ENCODE data around the gene ANGPT4.

Gene ANGPT4

DNA sequence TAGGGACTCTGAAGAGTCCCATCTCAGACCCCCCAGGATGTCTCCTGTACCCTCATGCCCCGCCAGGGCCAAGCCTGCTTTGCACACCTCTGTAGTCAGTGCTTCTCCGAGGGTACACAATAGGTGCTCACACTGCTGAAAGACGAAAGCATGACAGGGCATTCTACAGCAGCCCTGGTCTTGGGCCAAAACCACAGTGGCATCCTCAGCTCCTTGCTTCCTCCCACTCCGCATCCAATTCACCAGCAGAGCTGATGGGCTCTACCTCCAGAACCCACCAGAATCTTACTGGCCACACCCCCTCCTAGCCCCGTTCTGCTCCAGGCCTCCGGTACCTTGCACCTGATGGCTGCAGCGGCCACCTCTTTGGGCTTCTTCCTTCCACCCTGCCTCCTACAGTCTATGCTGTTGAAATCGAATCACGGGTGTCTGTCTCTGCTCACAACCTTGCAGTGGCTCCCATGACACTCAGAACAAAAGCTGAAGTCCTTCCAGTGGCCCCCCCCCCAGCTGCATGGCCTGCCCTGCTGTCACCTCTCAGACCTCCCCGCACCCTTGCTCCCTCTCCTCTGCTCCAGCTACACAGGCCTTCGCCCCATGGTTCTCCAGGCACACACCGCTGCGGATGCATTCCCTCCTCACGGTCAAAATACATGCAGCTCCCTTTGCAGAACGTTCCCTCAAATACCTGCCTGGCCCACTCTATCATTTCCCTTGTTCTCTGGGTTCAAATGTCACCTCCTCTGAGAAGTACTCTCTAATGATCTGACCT is 1.2 kb downstream of the ANGPT4 start:
- no peaks in the 10 kb centered on the region for H3K9me3 Mint-ChIP-seq
- H3K36me3 Mint-ChIP-seq (ENCODE audit: low read depth) = no peaks in the 10 kb centered on the region
- TF ChIP-seq, protein P1, sequence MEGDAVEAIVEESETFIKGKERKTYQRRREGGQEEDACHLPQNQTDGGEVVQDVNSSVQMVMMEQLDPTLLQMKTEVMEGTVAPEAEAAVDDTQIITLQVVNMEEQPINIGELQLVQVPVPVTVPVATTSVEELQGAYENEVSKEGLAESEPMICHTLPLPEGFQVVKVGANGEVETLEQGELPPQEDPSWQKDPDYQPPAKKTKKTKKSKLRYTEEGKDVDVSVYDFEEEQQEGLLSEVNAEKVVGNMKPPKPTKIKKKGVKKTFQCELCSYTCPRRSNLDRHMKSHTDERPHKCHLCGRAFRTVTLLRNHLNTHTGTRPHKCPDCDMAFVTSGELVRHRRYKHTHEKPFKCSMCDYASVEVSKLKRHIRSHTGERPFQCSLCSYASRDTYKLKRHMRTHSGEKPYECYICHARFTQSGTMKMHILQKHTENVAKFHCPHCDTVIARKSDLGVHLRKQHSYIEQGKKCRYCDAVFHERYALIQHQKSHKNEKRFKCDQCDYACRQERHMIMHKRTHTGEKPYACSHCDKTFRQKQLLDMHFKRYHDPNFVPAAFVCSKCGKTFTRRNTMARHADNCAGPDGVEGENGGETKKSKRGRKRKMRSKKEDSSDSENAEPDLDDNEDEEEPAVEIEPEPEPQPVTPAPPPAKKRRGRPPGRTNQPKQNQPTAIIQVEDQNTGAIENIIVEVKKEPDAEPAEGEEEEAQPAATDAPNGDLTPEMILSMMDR (IDR thresholded peaks at IDR 0.05) = no peak
- no peak overlapping the region for H3K4me3 Mint-ChIP-seq
- no peak overlapping the region for H3K27ac Mint-ChIP-seq
- peaks cover 8% of the 10 kb centered on the region for H3K27me3 Mint-ChIP-seq (ENCODE audit: low read depth, poor library complexity)
- no peak for DNase-seq
- H3K4me1 Mint-ChIP-seq = peaks cover 83% of the 10 kb centered on the region

DNA sequence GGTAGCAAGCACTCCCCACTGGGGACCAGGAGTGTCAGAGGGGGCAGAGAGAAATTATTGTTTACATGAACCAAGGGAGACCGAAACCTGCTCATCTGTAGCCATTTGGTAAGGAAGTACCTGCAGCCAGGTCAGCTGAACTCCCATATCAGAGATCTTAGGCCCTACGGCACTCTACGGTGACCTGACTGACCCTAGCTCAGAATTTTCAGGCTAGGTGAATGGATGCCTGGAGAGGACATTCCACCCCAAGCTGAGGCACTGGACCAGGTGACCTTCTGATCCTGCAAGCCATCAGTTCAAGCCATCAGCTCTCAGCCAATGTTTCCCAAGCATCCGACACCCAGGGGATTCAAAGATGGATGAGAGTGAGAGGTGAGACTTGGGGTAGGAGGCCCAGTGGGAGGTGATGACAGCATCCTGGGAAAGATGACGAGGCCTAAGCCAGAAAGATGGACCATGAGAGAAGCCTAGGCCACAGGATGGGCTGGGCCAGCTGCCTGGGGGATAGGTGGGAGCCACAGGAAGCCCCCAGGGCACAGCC is 2.8 kb downstream of the ANGPT4 start:
- TF ChIP-seq, protein P1 (IDR thresholded peaks at IDR 0.05) = no peak
- H3K4me1 Mint-ChIP-seq = peaks cover 76% of the 10 kb centered on the region
- no peak overlapping the region for H3K4me3 Mint-ChIP-seq
- DNase-seq = no peak
- H3K36me3 Mint-ChIP-seq (ENCODE audit: low read depth) = no peaks in the 10 kb centered on the region
- H3K27me3 Mint-ChIP-seq (ENCODE audit: low read depth, poor library complexity) = peaks cover 11% of the 10 kb centered on the region
- H3K9me3 Mint-ChIP-seq = no peaks in the 10 kb centered on the region
- no peak overlapping the region for H3K27ac Mint-ChIP-seq

DNA sequence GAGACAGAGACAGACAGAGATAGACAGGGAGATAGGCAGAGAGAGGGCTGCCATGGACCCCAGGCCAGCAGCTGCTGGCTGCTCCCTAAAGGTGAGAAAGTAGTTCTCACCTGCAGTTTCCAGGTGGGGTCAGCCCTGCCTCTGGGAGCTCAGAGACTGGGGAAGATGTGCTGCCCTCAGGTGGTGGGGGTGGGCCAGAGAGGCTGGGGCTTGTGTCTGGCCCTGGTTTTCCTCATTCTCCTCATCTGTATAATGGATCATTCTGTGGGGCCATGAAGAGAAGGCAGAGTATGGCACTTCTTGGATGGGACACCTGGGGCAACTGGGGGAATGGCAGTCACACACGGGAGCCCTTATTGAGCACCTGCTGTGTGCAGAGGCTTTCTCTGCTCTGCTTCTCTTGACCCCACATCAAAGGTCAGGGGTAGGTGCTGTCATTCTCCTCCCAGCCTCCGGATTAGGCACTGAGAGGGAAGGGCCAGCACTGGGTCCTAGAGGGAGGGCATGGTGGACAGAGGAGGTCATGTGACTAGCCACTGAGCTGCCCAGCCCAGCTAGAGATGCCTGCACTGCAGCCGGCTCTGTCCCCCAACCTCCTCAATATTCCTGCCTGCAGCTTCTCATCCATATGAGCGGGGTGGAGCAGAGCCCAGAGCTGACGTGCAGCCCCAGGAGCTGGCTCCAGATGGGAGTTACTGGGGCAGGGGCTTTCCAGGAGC is 4.1 kb downstream of the ANGPT4 start:
- Mint-ChIP-seq H3K9me3 (no peaks in the 10 kb centered on the region), H3K36me3 (ENCODE audit: low read depth) (no peaks in the 10 kb centered on the region), H3K4me1 (peaks cover 63% of the 10 kb centered on the region), H3K27ac (no peak overlapping the region), H3K4me3 (no peak overlapping the region), H3K27me3 (ENCODE audit: low read depth, poor library complexity) (peaks cover 7% of the 10 kb centered on the region)
- TF ChIP-seq, protein P1 (IDR thresholded peaks at IDR 0.05) = no peak
- DNase-seq = no peak

DNA sequence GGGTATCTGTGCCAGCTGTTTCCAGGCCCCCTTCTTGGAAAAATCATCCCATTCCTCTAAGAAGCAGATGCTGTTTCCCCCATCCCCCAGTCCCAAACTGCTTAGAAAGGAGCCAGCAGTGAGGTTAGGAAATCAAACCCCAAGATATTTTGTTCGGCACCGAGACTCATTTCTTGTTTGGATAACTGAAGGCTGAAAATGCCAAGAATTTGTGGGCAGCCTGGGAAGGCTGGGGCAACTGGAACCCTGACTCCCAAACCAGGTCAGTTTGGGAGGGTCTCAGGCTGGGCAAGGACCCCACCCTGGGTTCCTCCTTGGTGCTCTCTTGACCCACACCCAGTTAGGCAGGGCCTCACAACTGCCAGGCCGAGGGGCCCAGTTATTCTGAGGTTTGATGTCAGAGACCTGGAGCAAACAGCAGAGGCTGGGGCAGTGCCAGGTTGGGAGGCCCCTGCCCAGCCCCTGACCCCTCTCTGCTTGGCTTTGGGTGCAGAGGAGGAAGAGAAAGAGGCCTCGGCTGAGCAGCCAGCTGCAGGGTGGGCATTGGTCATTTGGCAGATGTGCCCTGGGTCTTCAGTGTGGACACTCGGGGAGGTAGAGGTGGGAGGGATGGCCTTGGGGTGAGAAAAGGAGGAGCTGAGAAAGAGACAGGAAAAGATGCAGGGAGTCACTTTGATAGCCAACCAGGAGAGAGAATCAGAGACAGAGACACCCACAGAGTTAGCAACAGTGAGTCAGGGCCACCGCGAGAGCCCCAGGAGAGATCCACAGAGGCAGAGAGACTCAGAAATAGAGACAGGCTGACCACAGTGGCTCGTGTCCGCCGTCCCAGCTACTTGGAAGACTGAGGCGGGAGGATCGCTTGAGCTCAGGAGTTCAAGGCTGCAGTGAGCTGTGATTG is 5.0 kb downstream of the ANGPT4 start:
- H3K4me1 Mint-ChIP-seq = peaks cover 62% of the 10 kb centered on the region
- H3K4me3 Mint-ChIP-seq = no peak overlapping the region
- H3K27me3 Mint-ChIP-seq (ENCODE audit: low read depth, poor library complexity) = peaks cover 7% of the 10 kb centered on the region
- H3K9me3 Mint-ChIP-seq = no peaks in the 10 kb centered on the region
- no peak for DNase-seq
- peak overlapping the region; percentile 96 for H3K27ac Mint-ChIP-seq
- no peaks in the 10 kb centered on the region for H3K36me3 Mint-ChIP-seq (ENCODE audit: low read depth)
- TF ChIP-seq, protein P1 (IDR thresholded peaks at IDR 0.05) = no peak

DNA sequence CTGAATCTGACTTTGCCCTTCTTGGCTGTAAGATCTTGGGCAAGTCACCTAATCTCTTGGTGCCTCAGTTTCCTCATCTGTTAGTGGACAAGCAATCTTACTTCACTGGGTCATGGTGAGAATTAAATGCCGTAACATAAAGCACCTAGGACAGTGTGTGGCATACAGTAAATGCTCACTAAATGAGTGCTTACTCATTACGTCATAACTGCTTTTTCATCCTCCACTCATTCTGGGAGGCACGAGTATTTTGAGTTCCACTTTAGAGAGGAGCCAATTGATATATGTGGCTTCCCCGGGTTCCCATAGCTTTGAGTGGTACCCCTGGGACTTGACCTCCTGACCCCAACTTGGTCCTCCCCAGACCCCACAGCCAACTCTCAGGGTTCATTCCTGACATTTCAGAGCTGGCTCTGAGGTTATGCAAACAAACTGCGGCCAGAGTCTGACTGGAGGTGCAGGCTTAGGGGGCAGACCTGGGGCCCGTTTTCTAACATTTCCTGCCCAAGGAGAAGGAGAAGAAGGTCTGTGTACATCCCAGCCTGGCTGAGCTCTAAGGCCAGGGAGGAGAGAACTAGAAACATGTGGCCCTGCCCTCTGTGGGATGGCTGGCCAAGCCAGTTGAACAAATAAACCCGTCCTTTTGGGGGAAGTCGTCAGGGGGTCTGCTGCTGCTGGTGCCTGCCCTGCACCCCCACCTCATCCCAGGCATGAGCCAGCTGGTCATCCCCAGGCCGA is 5.8 kb downstream of the ANGPT4 start:
- H3K4me1 Mint-ChIP-seq = peaks cover 53% of the 10 kb centered on the region
- no peaks in the 10 kb centered on the region for H3K36me3 Mint-ChIP-seq (ENCODE audit: low read depth)
- TF ChIP-seq, protein P1 (IDR thresholded peaks at IDR 0.05) = no peak
- no peaks in the 10 kb centered on the region for H3K9me3 Mint-ChIP-seq
- H3K27me3 Mint-ChIP-seq (ENCODE audit: low read depth, poor library complexity) = peaks cover 7% of the 10 kb centered on the region
- peak overlapping the region; percentile 96 for H3K27ac Mint-ChIP-seq
- DNase-seq = peak; percentile 83
- H3K4me3 Mint-ChIP-seq = peak overlapping the region; percentile 31
